ENCODE data around the gene MAST1. TPM values are rescaled to one million over a fixed set of nuclear protein-coding genes. Genes with fewer than 3 reads are reported as not detected.
"Not testable (repeated sequence)": the region's sequence is repeated elsewhere in the genome, so short reads cannot be mapped to it uniquely, and the experiment has no call there.

MAST1 gene
- total RNA-seq, 1 experiment from 2014 or later: 0.48 TPM

- H3K4me2 ChIP-seq (ENCODE audit: low read depth, low read length, poor library complexity, severe bottlenecking); H3K9ac ChIP-seq (ENCODE audit: low read length): not testable (repeated sequence)
These were observed 40.7 kb upstream of the MAST1 start for GRCh38 chr19:12797607-12798006.

GRCh38 chr19:12799742-12800465 is 38.4 kb upstream of the MAST1 start:
- peaks cover 6% of the 10 kb centered on the region for H3K36me3 ChIP-seq (ENCODE audit: insufficient read depth, low read length)
- peak overlapping the region; percentile 83; the same call in 1 of the 2 replicates for H3K4me3 ChIP-seq (ENCODE audit: low read length)
- H3K9ac ChIP-seq (ENCODE audit: low read length): peak overlapping the region; percentile 88
- H3K27me3 ChIP-seq (ENCODE audit: low read length): no peaks in the 10 kb centered on the region
- H4K20me1 ChIP-seq (ENCODE audit: insufficient read depth, low read depth, low read length): no peaks in the 10 kb centered on the region
- H3K9me3 ChIP-seq (ENCODE audit: low read length): no peaks in the 10 kb centered on the region
- no peak for DNase-seq
- peaks cover 30% of the 10 kb centered on the region for H3K4me1 ChIP-seq (ENCODE audit: low read length)
- H2AFZ ChIP-seq (ENCODE audit: low read length): no peak overlapping the region
- H3K4me2 ChIP-seq (ENCODE audit: low read depth, low read length, poor library complexity, severe bottlenecking): peak overlapping the region; percentile 83
- no peak overlapping the region for H3K27ac ChIP-seq (ENCODE audit: low read length)
- no peaks in the 10 kb centered on the region for H3K9me2 ChIP-seq (replicated peaks; ENCODE audit: insufficient read depth, low read length)
- H3K79me2 ChIP-seq (ENCODE audit: low read length): peaks cover 20% of the 10 kb centered on the region

More at GRCh38 chr19:12797607-12798006, 40.7 kb upstream of the MAST1 start:
- H3K4me1 ChIP-seq (ENCODE audit: low read length): peaks cover 43% of the 10 kb centered on the region
- H4K20me1 ChIP-seq (ENCODE audit: insufficient read depth, low read depth, low read length); H3K9me3 ChIP-seq (ENCODE audit: low read length); H3K9me2 ChIP-seq (replicated peaks; ENCODE audit: insufficient read depth, low read length); H3K36me3 ChIP-seq (ENCODE audit: insufficient read depth, low read length); H2AFZ ChIP-seq (ENCODE audit: low read length); DNase-seq; H3K27ac ChIP-seq (ENCODE audit: low read length); H3K4me3 ChIP-seq (ENCODE audit: low read length); H3K27me3 ChIP-seq (ENCODE audit: low read length): not testable (repeated sequence)
- H3K79me2 ChIP-seq (ENCODE audit: low read length): peaks cover 28% of the 10 kb centered on the region

- H2AFZ ChIP-seq (ENCODE audit: low read length): no peak overlapping the region
- H3K27me3 ChIP-seq (ENCODE audit: low read length): no peaks in the 10 kb centered on the region
- H3K4me3 ChIP-seq (ENCODE audit: low read length): peak overlapping the region; percentile 83
- H3K9me2 ChIP-seq (replicated peaks; ENCODE audit: insufficient read depth, low read length): no peaks in the 10 kb centered on the region
- H3K9me3 ChIP-seq (ENCODE audit: low read length): no peaks in the 10 kb centered on the region
- peaks cover 6% of the 10 kb centered on the region for H3K36me3 ChIP-seq (ENCODE audit: insufficient read depth, low read length)
- peaks cover 29% of the 10 kb centered on the region for H3K4me1 ChIP-seq (ENCODE audit: low read length)
- DNase-seq: no peak
- H3K27ac ChIP-seq (ENCODE audit: low read length): peak overlapping the region; percentile 62; the same call in 1 of the 2 replicates
- no peaks in the 10 kb centered on the region for H4K20me1 ChIP-seq (ENCODE audit: insufficient read depth, low read depth, low read length)
- H3K9ac ChIP-seq (ENCODE audit: low read length): peak overlapping the region; percentile 88
- H3K4me2 ChIP-seq (ENCODE audit: low read depth, low read length, poor library complexity, severe bottlenecking): peak overlapping the region; percentile 83
- H3K79me2 ChIP-seq (ENCODE audit: low read length): peaks cover 20% of the 10 kb centered on the region
These were observed 37.9 kb upstream of the MAST1 start for GRCh38 chr19:12800466-12800770.

GRCh38 chr19:12800923-12801465 is 37.3 kb upstream of the MAST1 start:
- H2AFZ ChIP-seq (ENCODE audit: low read length): 0 out of 2 replicates have a peak overlapping the region, but pooled peaks have one; percentile 92

GRCh38 chr19:12801466-12802266 is 36.6 kb upstream of the MAST1 start, which contains the start of the genes PRDX2 and THSD8:
Gene PRDX2, minus strand, starts transcription at chr19:12801800. Its CDS starts 539 bp downstream, at chr19:12801261.
Gene THSD8, plus strand, starts transcription at chr19:12802069. Its CDS starts 3 bp downstream, at chr19:12802072.
- peak within 1 kb of the TSS; percentile 83 for H3K4me2 ChIP-seq (ENCODE audit: low read depth, low read length, poor library complexity, severe bottlenecking)
- H3K27me3 ChIP-seq (ENCODE audit: low read length): no peaks in the 10 kb centered on the region
- no peaks in the 10 kb centered on the region for H3K9me2 ChIP-seq (replicated peaks; ENCODE audit: insufficient read depth, low read length)
- peak within 1 kb of the TSS; percentile 88 for H3K9ac ChIP-seq (ENCODE audit: low read length)
- DNase-seq: peak; percentile 96
- H2AFZ ChIP-seq (ENCODE audit: low read length): peak within 1 kb of the TSS; percentile 92; the same call in 1 of the 2 replicates
- H3K4me1 ChIP-seq (ENCODE audit: low read length): peaks cover 31% of the 10 kb centered on the region
- peaks cover 22% of the 10 kb centered on the region for H3K79me2 ChIP-seq (ENCODE audit: low read length)
- peak within 1 kb of the TSS; percentile 62 for H3K27ac ChIP-seq (ENCODE audit: low read length)
- no peaks in the 10 kb centered on the region for H4K20me1 ChIP-seq (ENCODE audit: insufficient read depth, low read depth, low read length)
- peak within 1 kb of the TSS; percentile 83 for H3K4me3 ChIP-seq (ENCODE audit: low read length)
- no peaks in the 10 kb centered on the region for H3K9me3 ChIP-seq (ENCODE audit: low read length)
- peaks cover 6% of the 10 kb centered on the region for H3K36me3 ChIP-seq (ENCODE audit: insufficient read depth, low read length)

More at GRCh38 chr19:12800923-12801465, 37.3 kb upstream of the MAST1 start:
- peak overlapping the region; percentile 83 for H3K4me2 ChIP-seq (ENCODE audit: low read depth, low read length, poor library complexity, severe bottlenecking)
- H3K36me3 ChIP-seq (ENCODE audit: insufficient read depth, low read length): peaks cover 6% of the 10 kb centered on the region
- no peaks in the 10 kb centered on the region for H3K27me3 ChIP-seq (ENCODE audit: low read length)
- no peaks in the 10 kb centered on the region for H3K9me3 ChIP-seq (ENCODE audit: low read length)
- H4K20me1 ChIP-seq (ENCODE audit: insufficient read depth, low read depth, low read length): no peaks in the 10 kb centered on the region
- peaks cover 20% of the 10 kb centered on the region for H3K79me2 ChIP-seq (ENCODE audit: low read length)
- peaks cover 31% of the 10 kb centered on the region for H3K4me1 ChIP-seq (ENCODE audit: low read length)
- H3K4me3 ChIP-seq (ENCODE audit: low read length): peak overlapping the region; percentile 83
- peak; percentile 62 for DNase-seq
- H3K9ac ChIP-seq (ENCODE audit: low read length): peak overlapping the region; percentile 88
- peak overlapping the region; percentile 62 for H3K27ac ChIP-seq (ENCODE audit: low read length)
- no peaks in the 10 kb centered on the region for H3K9me2 ChIP-seq (replicated peaks; ENCODE audit: insufficient read depth, low read length)

GRCh38 chr19:12802267-12803106 is 35.8 kb upstream of the MAST1 start:
- H3K9me2 ChIP-seq (replicated peaks; ENCODE audit: insufficient read depth, low read length): no peaks in the 10 kb centered on the region

GRCh38 chr19:12804051-12804450 is 34.3 kb upstream of the MAST1 start:
- H3K4me3 ChIP-seq (ENCODE audit: low read length): no peak overlapping the region
- no peak overlapping the region for H3K9ac ChIP-seq (ENCODE audit: low read length)
- no peaks in the 10 kb centered on the region for H3K27me3 ChIP-seq (ENCODE audit: low read length)
- H3K9me3 ChIP-seq (ENCODE audit: low read length): no peaks in the 10 kb centered on the region
- H3K79me2 ChIP-seq (ENCODE audit: low read length): peaks cover 29% of the 10 kb centered on the region
- H3K4me2 ChIP-seq (ENCODE audit: low read depth, low read length, poor library complexity, severe bottlenecking): no peak overlapping the region
- H4K20me1 ChIP-seq (ENCODE audit: insufficient read depth, low read depth, low read length): no peaks in the 10 kb centered on the region
- H3K36me3 ChIP-seq (ENCODE audit: insufficient read depth, low read length): peaks cover 6% of the 10 kb centered on the region
- no peak overlapping the region for H2AFZ ChIP-seq (ENCODE audit: low read length)
- no peaks in the 10 kb centered on the region for H3K9me2 ChIP-seq (replicated peaks; ENCODE audit: insufficient read depth, low read length)
- no peak for DNase-seq
- H3K4me1 ChIP-seq (ENCODE audit: low read length): peaks cover 36% of the 10 kb centered on the region
- no peak overlapping the region for H3K27ac ChIP-seq (ENCODE audit: low read length)

More at GRCh38 chr19:12802267-12803106, 35.8 kb upstream of the MAST1 start:
- Histone ChIP-seq H3K79me2 (ENCODE audit: low read length) (peaks cover 29% of the 10 kb centered on the region), H3K4me1 (ENCODE audit: low read length) (peaks cover 36% of the 10 kb centered on the region), H3K9ac (ENCODE audit: low read length) (peak overlapping the region; percentile 88), H3K4me3 (ENCODE audit: low read length) (peak overlapping the region; percentile 83), H3K27ac (ENCODE audit: low read length) (no peak overlapping the region), H3K4me2 (ENCODE audit: low read depth, low read length, poor library complexity, severe bottlenecking) (peak overlapping the region; percentile 83), H3K27me3 (ENCODE audit: low read length) (no peaks in the 10 kb centered on the region), H2AFZ (ENCODE audit: low read length) (peak overlapping the region; percentile 92; the same call in 1 of the 2 replicates), H3K9me3 (ENCODE audit: low read length) (no peaks in the 10 kb centered on the region), H3K36me3 (ENCODE audit: insufficient read depth, low read length) (peaks cover 6% of the 10 kb centered on the region), H4K20me1 (ENCODE audit: insufficient read depth, low read depth, low read length) (no peaks in the 10 kb centered on the region)
- no peak for DNase-seq

Measured in Karpas-422 (cell line).